WI38 (cell line): ENCODE measurements around the gene TNFRSF8.

Source experiments
- H3K4me3 ChIP-seq: 2 replicates; pipeline ENCODE4 v1.5.1; 2011; ENCODE audit warnings: low read depth, mild to moderate bottlenecking, control low read depth, low read length
- CTCF ChIP-seq: IDR thresholded peaks from 2 replicates; pipeline ENCODE4 v1.5.1; 2012; ENCODE audit warnings: low read depth, mild to moderate bottlenecking, control low read depth, low read length

TNFRSF8 gene

GRCh38 chr1:12168451-12169160, 105.5 kb downstream of the TNFRSF8 start:
- peak overlapping the region; percentile 9; the same call in 1 of the 2 replicates for H3K4me3 ChIP-seq
- no peak for TF ChIP-seq CTCF

- H3K4me3 ChIP-seq: no peak overlapping the region
- TF ChIP-seq CTCF: no peak
These were observed 106.5 kb downstream of the TNFRSF8 start for GRCh38 chr1:12169442-12170135.

- TF ChIP-seq CTCF: no peak
- no peak overlapping the region for H3K4me3 ChIP-seq
These were observed 107.2 kb downstream of the TNFRSF8 start for GRCh38 chr1:12170263-12170671.

- no peak for TF ChIP-seq CTCF
- no peak overlapping the region for H3K4me3 ChIP-seq
These were observed 108.3 kb downstream of the TNFRSF8 start for GRCh38 chr1:12171206-12172041.

- H3K4me3 ChIP-seq: no peak overlapping the region
- TF ChIP-seq CTCF: no peak
These were observed 109.1 kb downstream of the TNFRSF8 start for GRCh38 chr1:12172042-12172851.

- no peak for TF ChIP-seq CTCF
- no peak overlapping the region for H3K4me3 ChIP-seq
These were observed 110.0 kb downstream of the TNFRSF8 start for GRCh38 chr1:12173041-12173509.
